D341Med (cell line): ENCODE data around the gene EPN2.
"Not testable (repeated sequence)": the region's sequence is repeated elsewhere in the genome, so short reads cannot be mapped to it uniquely, and the experiment has no call there.

Source experiments
- DNase-seq: peaks from one replicate; pipeline ENCODE4 v3.0.0; 2012; ENCODE audit warnings: low spot score

EPN2 gene

GRCh38 chr17:19268611-19269010 is 31.4 kb downstream of the EPN2 start:
- no peak for DNase-seq

- no peak for DNase-seq
Observed at GRCh38 chr17:19269106-19269505, 31.9 kb downstream of the EPN2 start.

GRCh38 chr17:19269641-19270040 is 32.5 kb downstream of the EPN2 start:
- DNase-seq: no peak

DNA sequence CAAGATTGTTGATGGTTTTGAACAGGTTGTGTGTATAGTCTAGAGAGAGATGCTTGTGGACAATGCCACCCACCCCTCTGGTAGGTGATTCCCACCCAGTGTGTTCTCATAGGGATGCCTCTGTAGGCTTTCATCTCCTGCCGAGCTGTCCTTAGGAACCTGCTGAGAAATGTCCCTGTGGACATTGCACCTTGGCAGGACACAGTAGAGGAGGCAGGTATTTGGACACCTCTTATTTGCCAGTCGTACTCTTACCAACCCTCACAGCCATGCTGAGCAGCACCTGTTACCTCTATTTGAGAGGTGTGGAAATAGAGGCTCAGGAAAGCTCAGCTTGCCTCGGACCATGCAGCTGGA is 33.2 kb downstream of the EPN2 start:
- no peak for DNase-seq

GRCh38 chr17:19270704-19271611 is 33.8 kb downstream of the EPN2 start:
- no peak for DNase-seq

GRCh38 chr17:19271780-19272357 is 34.7 kb downstream of the EPN2 start:
- no peak for DNase-seq

DNA sequence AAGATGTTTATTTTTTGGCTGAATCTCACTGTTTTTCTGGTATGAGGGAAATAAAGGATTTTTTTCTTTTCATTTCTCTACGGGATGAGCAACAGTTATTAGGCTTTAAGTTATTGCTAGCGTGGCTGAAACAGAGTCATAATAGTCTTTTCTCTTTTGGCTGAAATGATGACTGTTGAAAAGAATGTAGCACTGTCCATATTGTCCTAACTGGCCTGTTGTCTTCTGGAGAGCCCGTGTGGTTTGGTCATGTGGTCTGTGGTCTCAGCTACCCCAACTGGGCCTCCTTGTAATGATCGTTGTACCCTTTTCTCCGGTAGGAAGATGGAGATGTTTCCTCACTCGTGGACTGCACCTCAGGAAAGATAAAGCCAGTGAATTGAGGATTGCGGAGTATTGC is 36.6 kb downstream of the EPN2 start:
- DNase-seq: no peak

DNA sequence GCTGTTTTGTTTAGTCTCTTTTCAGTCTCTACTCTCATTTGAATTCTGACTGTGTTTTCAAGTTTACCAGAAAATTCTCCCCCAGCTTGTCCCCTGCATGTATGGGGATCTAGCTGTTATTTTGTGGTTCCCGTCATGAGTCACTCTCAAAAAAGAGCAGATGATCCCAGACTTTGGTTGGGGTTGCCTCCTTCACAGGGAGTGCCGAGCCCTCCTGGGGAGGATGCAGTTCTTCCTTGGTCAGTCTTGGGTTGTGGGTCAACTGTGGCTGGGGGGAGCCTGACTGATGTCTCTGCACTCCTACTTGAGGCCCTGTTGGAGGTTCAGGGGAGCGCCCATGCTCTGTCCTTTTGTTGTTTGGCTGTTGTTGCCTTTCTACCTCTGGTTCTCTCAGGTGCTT is 37.7 kb downstream of the EPN2 start:
- DNase-seq: no peak

- no peak for DNase-seq
Observed at GRCh38 chr17:19275457-19276127, 38.4 kb downstream of the EPN2 start.

DNA sequence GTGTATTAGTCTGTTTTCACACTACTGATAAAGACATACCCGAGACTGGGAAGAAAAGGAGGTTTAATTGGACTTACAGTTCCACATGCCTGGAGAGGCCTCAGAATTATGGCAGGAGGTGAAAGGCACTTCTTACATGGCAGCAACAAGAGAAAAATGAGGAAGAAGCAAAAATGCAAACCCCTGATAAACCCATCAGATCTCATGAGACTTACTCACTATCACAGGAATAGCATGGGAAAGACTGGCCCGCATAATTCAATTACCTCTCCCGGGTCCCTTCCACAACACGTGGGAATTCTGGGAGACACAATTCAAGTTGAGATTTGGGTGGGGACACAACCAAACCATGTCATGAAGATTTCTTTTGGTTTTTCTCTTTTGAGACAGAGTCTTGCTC is 41.1 kb downstream of the EPN2 start:
- DNase-seq: not testable (repeated sequence)

GRCh38 chr17:19278729-19279128 is 41.6 kb downstream of the EPN2 start:
- no peak for DNase-seq

GRCh38 chr17:19281161-19281560 is 44.0 kb downstream of the EPN2 start:
- DNase-seq: no peak

- no peak for DNase-seq
Observed at GRCh38 chr17:19284005-19284959, 47.1 kb downstream of the EPN2 start.

- DNase-seq: no peak
Observed at GRCh38 chr17:19285213-19285900, 48.2 kb downstream of the EPN2 start.

DNA sequence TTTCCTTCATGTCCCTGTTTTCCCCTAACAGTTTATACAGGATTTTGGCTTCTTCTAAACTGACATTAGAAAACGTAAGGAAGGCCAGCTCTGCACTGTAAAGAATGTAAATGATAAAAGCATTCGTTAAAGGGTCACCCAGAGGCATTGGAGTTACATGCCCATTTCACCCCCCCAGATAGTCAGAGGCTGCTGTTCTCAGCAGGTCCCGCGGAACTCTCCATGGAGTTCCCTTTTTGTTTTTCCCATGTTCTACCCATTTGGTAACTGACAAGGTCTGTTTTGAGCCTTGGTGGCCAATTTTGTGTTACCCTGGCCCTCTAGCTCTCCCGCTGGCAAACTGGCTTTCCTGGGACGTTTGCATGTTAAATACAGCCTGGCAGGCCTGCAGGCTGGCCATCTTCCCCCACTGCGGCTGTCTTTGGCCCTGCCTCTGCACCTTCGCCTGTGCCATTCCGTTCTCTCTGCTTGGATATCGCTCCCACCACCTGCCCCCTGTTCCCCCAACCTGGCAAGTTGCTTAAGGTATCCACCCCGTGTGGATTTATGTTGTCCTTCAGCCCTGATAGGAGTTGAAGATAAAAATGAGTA is 49.7 kb downstream of the EPN2 start:
- DNase-seq: no peak

DNA sequence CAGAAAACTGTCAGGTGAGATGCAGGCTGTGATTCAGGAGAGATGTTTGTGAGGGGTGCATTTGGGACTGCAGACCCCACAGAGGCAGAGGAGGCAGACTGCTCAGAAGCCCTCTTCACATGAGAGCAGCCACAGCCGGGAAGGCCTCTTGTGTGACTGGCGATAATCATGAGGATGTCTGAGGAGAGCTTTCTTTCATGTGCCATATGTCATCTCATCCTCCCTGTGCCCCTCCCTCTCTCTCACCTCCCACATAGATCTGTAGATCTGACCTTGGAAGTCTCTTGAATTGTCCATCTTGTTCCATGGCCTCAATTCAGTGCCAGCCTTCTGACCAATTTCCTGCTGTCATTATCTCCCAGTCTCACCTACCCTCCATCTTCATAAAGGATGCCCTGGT is 50.5 kb downstream of the EPN2 start:
- DNase-seq: no peak

DNA sequence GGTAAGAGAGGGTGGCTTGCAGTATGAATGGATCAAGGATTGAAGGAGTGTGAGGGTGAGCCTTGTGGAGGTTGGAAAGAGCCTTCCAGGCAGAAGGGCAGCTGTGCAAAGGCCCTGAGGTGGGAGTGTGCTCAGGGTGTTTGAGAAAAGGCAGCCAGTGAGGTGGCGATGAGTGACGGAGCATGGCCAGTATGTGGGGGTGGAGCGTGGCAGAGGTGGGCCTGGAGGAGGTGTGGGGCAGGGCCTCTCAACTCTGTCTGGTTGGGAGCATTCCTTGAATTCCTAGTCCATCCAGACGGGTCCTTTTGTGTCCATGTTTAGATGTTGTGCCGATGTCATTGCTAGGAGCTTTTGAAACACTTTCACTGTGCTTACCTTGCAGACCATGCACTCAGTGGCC is 51.3 kb downstream of the EPN2 start:
- DNase-seq: no peak

DNA sequence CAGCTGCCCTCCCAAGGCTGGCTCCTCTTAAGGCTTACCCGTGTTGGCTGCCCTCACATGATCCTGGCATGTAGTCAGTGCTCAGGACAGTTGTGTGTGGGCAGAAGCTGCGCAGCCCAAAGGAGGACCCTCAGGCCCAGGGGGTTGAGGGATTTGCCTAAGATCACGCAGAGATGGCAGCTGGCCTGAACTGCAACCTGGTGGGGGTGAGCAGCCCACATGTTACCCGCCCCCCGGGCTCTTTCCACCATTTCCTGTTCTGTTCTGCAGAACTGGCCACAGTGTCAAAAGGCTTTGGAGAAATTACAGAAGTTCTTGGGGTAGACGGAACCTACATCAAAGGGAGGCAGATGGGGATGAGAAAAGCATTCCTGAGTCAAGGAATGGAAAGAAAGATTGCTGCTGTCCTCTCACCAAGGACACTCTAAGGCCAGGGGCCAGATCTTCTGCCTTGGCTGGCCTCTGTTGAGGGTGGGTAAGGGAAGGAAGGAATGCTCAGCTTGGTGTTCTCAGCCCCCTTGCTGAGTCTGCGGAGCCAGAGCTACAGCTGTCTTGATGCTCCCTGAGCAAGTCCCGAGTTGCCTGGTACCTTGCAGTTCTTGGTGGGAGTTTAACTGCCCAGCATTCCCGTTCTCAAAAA is 53.0 kb downstream of the EPN2 start:
- no peak for DNase-seq

GRCh38 chr17:19291646-19292376 is 54.6 kb downstream of the EPN2 start:
- no peak for DNase-seq

DNA sequence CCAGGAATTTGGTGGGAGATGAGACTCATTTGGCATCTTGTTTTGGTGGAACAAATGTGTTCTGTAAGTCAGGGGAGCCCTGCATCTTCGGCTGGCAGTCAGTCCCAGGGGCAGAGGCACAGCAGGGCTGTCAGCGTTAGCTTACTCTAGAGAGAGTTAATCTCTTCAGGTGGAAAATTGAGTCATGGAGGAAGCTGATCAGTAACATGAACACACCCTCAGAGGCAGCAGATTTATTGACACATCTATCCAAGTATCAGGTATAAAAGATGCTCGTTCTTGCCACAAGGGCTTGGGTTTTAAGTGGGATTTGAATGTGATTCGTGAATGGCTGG is 55.2 kb downstream of the EPN2 start:
- DNase-seq: no peak
